ENCODE measurements around the gene RPS15.
A peak's percentile ranks its signal among the peaks of the same experiment; 100 is the strongest.
"Not testable (repeated sequence)": the region's sequence is repeated elsewhere in the genome, so short reads cannot be mapped to it uniquely, and the experiment has no call there.

RPS15 gene

GRCh38 chr19:1437609-1438008, 587 bp upstream of the RPS15 start:
- no peak for DNase-seq

GRCh38 chr19:1438933-1439354, 748 bp downstream of the RPS15 start:
- no peak for DNase-seq

- not testable (repeated sequence) for DNase-seq
These were observed 1.6 kb downstream of the RPS15 start for GRCh38 chr19:1439525-1440417.

- DNase-seq: no peak
These were observed 2.2 kb downstream of the RPS15 start for GRCh38 chr19:1440418-1440801.

- no peak for DNase-seq
These were observed 2.8 kb downstream of the RPS15 start for GRCh38 chr19:1441022-1441426.

GRCh38 chr19:1441677-1442438, 3.7 kb downstream of the RPS15 start:
- no peak for DNase-seq

GRCh38 chr19:1445185-1445931, 7.2 kb downstream of the RPS15 start:
- DNase-seq: peak; percentile 27

- DNase-seq: no peak
These were observed 7.9 kb downstream of the RPS15 start for GRCh38 chr19:1445932-1446712.

- DNase-seq: no peak
These were observed 8.7 kb downstream of the RPS15 start for GRCh38 chr19:1446713-1447481.

GRCh38 chr19:1447504-1447903, 9.3 kb downstream of the RPS15 start:
- DNase-seq: no peak

- DNase-seq: no peak
These were observed 9.7 kb downstream of the RPS15 start for GRCh38 chr19:1447944-1448343.

GRCh38 chr19:1449467-1450442, 11.6 kb downstream of the RPS15 start, which contains the start of gene APC2:
TSS of gene APC2 (plus strand) at chr19:1450121. CDS start at chr19:1453002, 2,881 bp downstream.
- DNase-seq: no peak

- DNase-seq: no peak
These were observed 12.8 kb downstream of the RPS15 start for GRCh38 chr19:1450735-1451731.

- DNase-seq: no peak
These were observed 14.0 kb downstream of the RPS15 start for GRCh38 chr19:1451916-1452801.

GRCh38 chr19:1452802-1453524, 14.8 kb downstream of the RPS15 start:
- DNase-seq: no peak

- no peak for DNase-seq
These were observed 15.5 kb downstream of the RPS15 start for GRCh38 chr19:1453525-1454364.
